ENCODE measurements around the gene WWOX. TPM values are rescaled to one million over a fixed set of nuclear protein-coding genes. Genes with fewer than 3 reads are reported as not detected.

The WWOX gene
- total RNA-seq, 1 donor from 2014 or later: 9.5 TPM

DNA sequence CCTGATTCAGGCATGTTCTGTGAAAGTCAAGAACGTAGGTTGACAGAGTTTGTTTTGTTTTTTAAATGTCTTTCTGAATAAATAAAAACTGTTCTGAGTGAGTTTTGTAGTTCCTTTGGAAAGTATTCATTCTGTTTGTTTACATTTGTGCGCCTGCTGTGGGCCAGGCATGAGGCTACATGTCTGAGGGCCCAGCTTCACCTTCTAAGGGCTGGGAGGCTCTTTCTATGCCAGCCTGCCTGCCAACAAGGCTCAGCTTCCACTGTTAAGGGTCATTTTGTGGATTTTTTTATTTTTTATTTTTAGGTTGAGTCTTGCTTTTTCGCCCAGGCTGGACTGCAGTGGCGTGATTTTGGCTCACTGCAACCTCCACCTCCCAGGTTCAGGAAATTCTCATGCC, 6.1 kb downstream of the WWOX start:
- DNase-seq (ENCODE audit: low read depth in 2 of 2): no peak

DNA sequence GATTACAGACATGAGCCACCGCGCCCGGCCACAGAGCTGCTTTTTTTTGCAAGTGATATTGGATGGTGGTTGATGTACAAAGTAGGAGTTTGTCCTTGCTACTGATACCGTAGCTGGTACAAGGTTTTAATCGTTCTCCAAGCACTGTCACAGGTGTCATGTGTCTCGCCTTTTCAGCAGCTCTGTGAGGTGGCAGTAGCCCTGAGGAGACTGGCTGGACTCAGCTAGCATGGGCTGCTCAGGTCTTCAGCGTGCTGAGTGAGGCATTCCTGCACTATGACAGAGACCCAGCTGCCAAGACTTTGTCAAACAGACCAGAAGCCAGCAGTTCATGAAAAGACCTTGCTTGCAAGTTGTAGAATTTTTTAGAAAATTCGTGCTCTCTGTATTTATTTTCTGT, 7.2 kb downstream of the WWOX start:
- no peak for DNase-seq (ENCODE audit: low read depth in 2 of 2)

DNA sequence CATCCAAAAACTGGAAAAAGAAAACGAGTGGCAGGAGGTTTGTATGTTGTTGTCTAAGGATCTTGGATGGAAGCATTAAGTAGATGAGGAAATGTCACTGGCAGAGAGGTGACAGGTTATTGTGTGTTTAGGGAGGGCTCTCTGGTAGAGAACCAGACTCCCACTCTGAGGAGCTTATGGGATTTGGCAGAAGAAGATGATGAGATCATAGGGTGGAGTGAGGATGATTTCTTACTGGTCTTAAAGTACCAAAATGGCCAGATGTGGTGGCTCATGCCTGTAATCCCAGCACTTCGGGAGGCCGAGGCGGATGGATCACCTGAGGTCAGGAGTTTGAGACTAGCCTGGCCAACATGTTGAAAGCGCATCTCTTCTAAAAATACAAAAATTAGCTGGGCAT, 9.0 kb downstream of the WWOX start:
- no peak for DNase-seq (ENCODE audit: low read depth in 2 of 2)

DNA sequence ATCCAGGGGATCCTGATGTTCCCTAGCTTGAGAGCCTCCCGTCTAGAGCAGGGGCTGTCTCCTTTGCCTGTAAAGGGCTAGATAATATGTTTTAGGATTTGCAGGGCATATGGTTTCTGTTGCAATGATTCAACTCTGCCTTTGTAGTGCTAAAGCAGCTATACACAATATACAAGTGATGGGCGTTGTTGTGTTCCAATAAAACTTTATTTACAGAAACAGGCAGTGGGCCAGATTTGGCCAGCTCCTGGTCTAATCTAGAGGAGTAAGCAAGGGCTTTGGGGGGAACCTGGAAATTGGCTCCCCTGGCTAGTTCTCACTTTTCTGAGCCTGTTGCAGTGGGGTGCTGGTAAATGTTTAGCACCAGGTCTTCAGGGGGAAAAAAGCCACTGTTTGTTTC, 13.8 kb downstream of the WWOX start:
- DNase-seq (ENCODE audit: low read depth in 2 of 2): no peak

DNA sequence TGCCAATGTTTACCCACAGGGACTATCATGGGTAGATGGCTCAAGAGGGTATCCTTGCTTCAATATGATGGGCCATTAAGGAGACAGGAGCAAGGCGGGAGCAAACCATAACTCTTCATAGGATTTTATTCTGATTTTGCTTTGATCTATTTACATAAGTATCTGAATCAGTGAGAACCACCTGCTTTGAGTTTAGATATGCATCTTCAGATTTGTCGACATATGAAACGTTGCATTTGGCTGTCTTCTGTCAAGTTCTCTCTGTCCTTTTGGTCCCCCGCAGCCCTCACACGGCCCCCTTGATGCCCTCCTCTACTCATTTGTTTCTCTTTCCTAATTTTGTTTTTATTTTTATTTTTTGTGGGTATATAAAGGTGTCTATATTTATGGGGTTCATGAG, 16.2 kb downstream of the WWOX start:
- no peak for DNase-seq (ENCODE audit: low read depth in 2 of 2)

DNA sequence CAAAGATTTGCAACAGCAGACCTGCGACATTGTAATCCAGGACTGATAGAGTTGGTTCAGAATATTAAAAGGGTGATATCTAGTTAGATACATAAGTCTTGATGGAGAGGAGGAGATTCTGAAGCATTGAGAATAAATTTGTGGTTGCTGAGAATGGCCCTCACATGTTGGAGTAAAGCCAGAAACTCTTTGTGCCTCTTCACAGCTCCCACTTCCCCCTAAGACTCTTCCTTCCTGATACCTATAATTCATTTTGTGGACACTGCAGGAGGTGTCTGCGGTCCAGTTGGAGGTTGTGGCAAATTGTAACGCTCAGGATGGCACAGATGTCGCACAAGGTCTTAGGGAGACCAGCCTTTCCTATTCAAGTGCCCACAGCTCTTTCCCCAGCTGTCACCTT, 17.5 kb downstream of the WWOX start:
- DNase-seq (ENCODE audit: low read depth in 2 of 2): no peak

DNA sequence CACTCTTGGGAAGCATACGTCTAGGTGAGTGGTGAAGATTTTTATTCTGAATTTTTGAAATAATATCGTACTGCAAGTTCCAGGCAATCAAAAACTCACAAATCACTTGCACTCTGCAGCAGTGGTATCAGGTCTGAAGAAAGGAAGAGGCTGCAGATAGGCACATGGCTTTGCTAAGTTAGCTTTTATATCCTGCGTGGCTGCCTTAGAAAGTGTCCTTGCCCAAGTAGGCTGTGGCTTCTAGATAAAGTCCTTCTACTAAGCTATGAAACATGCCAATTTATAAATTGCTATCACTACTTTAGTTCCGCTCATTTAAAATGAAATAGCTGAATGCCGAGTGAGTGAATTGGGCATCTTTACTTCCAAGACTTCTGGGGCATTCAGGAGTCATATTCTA, 17.9 kb downstream of the WWOX start:
- no peak for DNase-seq (ENCODE audit: low read depth in 2 of 2)

DNA sequence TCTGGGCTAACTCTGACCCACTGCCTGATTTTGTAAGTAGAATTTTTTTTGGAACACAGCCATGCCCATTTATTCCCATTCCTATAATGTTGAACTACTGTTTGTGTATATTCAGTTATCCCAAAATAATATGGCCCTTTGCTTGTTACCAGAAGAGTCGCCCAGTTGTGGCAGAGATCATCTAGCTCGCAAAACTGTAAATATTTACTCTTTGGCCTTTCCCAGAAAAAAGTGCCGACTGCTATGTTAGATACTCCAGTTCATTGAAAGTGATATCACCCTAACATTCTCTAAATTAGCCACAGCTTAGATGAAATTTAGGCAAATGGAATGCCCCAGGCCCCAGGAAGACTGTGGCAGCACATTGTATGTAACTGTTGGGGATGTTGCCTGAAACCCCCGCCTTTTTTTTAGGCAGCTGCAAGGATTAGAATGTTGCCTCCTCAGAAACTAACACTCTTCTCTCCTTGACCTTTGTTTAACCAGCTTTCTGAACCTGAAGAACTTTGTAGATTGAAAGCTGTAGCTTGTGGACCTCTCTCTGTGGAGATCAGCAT, 19.1 kb downstream of the WWOX start:
- no peak for DNase-seq (ENCODE audit: low read depth in 2 of 2)

DNA sequence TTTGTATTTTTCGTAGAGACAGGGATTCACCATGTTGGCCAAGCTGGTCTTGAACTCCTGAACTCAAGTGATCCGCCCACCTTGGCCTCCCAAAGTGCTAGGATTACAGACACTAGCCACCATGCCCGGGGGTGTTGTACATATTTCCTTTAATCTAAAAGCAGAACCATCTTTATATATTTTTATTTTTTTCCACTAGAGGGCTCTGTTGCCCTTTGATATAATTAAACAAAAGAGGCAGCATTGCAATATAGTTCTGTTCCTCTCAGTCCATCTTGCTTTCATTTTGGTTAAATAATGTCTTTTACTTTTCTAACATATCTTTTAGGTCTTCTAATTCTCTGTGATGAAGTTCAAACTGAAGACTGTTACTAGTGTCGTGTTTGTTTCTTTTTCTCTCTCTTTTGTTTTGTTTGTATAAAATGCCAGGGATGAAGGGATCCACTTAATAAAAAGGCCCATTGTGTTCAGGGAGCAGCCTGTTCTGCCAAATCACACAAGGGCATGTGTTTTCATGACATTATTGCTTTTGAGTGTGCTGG, 23.4 kb downstream of the WWOX start:
- peak; percentile 49 to 53 for DNase-seq (ENCODE audit: low read depth in 2 of 2)

DNA sequence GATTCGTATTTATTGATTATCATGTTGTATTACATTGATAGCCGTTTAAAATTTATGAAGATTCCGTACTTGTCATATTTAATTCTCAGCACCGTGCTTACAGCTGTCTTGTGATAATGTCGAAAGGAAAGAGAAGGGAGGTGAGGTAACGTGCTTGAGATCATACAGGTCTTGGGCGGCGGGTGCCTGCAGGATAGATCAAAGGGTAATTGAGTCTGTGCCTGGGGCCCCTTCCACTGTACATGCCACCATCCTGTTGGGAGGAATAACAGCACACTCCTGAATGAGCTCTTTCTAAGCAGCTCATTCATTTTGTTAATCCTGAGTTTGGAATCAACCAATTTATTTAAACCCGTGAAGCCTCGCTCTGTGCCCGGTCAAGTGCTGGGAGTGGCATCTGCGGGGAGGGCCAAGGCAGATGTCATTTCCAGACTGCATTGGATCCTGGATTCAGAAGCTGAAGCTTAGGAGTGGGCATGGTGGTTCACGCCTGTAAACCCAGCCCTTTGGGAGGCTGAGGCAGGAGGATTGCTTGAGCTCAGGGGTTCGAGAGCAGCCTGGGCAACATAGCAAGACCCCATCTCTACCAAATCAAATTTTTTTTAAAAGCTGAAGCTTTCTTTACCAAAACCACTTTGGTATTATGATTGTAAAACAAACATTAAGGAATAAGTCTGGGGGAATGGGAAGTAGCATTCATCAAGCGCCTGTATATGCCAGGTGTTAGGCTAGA, 25.8 kb downstream of the WWOX start:
- DNase-seq (ENCODE audit: low read depth in 2 of 2): no peak

DNA sequence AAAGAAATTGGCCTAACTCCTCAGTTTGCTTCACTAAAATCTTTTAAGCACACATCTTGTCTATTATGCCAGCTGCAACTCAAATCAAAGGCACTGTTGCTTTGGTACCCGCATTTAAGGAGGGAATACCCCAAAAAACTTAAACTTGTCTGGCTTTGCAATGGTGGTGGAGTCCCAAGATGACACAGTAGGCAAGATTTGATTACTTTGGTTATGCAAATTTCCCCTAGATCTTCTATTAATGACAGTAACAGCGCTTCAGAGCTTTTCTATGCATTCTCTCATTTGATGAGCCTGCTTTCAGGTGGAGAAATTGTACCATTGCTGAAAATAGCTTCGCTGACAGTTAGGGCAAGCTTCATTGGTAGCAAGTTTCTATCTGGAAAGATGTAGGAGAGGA, 27.2 kb downstream of the WWOX start:
- DNase-seq (ENCODE audit: low read depth in 2 of 2): no peak

DNA sequence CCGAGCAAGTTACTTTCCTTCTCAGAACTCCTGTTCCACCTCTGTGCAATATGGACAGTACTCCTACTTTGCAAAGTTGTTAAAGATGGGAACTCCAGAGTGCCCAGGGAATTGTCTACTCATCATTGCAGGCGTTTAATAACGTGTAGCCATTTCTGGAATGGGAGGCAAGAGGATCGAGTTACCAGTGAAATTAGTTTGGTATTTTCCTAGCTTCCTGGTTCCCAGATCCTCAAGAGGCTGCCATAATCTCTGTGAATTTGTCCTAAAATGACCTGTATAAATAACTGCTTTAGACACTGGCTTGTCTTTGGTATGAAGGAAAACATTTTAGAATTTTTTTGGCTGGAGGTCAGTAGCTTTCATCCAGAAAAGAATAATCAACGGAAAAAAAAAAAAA, 27.7 kb downstream of the WWOX start:
- peak in 1 of 2 donors; percentile 7 for DNase-seq (ENCODE audit: low read depth in 2 of 2)

DNA sequence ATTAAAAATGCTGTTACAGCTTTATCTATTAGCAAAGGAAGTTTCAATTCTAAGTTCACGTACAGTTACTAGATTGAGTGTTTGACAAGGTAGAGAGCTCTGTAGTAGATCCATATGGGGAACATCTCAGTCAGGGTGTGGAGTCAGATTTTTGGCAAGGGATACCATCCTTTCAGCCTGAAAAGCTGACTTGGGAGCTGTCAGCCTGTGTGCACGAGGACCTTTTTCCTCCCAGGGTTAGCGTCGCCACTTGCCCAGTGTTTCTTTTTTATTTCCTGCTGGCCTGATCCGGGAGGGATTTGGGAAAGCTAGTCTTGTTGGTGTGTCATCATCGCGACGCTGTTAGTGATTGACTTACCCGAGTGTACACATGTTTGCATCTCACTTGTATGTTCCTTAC, 29.5 kb downstream of the WWOX start:
- DNase-seq (ENCODE audit: low read depth in 2 of 2): no peak

DNA sequence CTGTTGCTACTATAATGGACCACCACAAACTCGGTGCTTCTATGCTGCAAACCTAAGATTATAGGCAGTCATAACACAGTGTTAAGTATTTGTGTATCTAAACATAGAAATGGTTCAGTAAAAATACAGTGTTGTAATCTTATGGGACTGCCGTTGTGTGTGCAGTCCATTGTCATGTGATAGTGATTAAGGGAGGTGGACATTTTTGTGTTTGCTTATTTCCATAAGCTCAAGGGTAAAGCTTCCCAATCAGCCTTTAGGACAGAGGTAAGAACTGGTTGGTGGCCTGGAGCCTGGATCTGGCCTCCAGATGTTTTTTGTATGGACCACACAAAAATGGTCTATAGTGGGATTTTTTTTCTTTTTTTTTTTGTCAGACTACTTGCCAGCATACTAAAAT, 29.9 kb downstream of the WWOX start:
- DNase-seq (ENCODE audit: low read depth in 2 of 2): no peak

DNA sequence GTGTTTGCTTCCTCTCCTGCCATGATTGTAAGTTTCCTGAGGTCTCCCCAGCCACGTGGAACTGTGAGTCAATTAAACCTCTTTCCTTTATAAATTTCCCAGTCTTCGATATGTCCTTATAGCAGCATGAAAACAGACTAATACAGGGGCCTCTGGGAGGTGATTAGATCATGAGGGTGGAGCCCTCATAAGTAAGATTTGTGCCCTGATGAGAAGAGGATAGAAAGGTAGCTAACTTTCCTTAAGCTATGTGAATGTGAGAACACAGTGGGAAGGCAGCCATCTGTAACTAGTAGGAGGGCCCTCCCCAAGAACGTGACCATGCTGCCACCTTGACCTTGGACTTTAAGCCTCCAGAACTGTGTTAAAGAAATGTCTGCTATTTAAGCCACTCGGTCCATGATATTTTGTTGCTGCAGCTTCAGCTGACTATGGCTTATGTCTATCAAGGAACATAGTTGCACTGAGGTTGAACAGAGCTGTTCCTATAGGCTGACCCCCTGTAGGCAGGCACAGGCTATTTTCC, 30.7 kb downstream of the WWOX start:
- no peak for DNase-seq (ENCODE audit: low read depth in 2 of 2)

DNA sequence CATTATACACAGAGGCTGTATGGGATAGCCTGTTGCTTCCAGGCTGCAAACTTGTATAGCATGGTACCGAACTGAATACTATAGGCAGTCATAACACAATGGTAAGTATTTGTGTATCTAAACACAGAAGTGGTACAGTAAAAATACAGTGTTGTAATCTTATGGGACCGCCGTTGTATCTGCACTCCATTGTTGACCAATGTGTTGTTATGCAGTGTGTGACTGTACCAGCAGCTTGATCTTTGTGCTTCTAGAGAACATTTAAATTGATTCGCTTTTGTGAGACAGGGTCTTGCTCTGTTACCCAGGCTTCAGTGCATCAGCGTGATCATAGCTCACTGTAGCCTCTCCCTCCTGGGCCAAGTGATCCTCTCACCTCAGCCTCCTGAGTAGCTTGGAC, 31.5 kb downstream of the WWOX start:
- no peak for DNase-seq (ENCODE audit: low read depth in 2 of 2)

DNA sequence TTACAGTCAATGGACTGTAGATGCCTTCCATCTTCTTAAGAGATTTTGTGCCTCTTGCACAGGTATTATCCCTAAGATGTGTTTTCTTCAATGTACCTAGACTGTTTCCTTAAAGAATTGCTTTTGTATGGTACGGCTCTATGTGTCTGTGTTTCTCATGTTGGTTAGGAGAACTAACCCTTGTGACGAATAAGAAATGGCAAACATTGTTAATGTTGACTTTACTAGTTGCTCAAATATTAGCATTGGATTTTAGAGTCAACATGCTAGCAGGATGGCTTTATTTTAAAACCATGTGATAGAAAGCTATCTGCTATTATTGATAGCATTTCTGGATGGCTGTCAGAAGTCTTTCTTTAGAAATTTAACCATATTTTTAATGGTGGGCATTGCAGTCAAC, 34.5 kb downstream of the WWOX start:
- no peak for DNase-seq (ENCODE audit: low read depth in 2 of 2)

DNA sequence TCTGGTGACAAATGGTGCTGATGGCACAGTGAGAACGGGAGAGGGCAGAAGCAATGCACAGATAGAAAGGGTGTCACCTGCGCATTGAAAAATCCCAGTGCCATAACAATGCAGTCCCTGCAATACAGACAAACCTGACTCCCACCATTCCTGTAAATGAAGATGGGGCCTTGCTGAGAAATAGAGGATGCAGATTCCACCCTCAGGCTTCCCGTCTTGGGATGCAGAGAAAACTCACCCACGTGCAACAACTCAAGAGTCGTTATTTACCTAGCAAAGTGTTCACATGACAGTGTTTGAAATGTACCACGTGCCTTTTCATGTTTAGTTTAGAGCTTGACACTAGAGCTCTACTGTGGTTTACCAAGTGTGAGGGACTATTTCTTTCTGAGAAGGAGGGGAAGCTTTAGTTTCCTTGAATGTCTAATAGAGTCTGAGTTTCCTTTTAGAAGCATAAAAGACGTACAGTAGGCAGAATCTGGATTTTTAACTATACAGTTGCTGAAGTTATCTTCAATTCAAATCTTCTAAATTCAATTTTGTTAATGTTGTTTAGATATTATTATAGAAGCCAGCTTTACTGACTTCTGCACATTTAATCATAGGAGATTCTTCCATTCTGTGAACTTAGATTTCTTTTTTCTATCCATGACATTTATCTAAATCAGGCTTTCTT, 35.6 kb downstream of the WWOX start:
- no peak for DNase-seq (ENCODE audit: low read depth in 2 of 2)

DNA sequence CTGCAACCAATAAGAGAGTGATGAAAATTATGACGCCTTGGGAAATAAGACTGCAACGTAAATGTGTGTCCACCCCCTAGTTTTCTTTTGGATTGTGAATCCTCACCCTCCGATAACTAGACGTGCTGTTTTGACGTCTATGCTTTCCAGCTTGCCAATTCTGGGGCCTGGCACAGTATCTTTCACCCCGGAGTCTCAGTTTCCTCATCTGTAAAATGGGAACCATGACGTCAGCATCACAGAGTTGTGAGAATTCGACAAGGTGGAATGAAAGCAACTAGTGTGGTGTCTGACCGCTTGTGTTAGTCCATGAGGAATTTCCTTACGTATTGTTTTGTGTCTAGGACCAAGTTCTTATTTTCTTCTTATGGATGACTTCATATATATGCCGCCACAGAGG, 37.7 kb downstream of the WWOX start:
- DNase-seq (ENCODE audit: low read depth in 2 of 2): no peak

DNA sequence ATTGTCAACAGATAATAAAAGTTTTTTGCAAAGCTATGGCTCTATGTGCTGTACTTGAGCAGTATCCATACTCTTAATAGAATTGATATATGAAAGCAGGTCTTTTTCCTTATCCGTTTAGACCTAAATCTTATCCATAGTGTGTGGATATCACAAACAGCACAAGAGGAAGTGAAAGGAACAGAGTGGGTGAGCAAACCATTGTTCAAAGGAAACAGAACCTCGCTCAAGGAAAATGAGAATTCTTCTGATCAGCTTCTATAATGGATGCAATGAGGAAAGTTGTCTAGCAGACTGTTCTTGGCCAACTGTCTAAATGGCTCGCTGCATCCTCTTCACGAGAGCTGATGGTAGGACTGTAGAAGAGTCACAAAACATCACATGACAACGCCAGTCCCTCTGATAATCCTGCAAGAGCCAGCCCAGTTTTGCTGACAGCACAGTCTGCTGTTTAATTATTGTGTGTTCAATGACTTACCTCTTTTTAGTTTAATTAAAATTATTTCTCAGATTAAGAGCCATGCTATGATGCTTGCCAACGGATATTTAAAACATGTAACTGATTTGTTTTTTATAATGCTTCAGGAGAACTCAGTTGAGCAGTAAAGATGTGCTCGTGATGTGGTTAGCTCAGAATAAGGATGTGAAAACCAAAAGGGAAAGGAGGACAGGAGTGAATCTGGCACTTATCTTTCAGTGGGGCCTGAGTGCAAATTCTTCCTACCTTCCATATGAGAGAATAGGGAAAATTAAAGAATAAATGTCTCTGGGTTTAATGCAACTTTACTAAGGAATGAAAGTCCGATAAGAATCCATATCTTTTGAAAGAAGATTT, 38.5 kb downstream of the WWOX start:
- DNase-seq (ENCODE audit: low read depth in 2 of 2): no peak

DNA sequence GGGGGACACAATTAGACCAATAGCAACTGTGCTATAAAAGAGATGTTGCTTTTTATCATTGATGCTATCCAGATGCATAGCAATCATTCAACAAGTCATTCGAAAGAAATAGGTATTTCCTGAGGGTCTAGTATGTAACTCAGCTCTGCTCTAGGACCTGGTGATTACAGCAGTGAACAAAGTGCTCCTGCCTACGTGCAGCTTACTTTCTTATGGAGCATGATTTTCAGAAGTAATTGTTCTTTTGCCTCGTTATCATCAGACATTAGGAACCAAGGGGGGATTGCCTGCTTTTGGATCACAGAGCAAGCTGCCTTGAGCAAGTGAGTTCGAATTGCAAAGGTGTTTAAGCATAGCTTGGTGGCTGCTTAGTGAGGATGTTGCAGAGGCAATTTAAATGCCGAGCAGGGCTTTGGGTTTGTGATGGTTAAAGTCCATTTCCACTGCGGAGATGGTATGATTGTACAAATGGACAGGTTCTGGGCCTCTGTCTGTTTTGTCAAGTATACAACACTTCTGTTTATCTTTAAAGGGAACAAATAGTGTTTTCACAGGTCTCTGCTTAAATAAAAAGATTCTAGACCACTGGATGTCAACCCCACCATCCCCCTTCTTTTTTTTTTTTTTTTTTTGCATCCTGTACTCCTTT, 41.5 kb downstream of the WWOX start:
- no peak for DNase-seq (ENCODE audit: low read depth in 2 of 2)
